HL-60 (cell line): ENCODE measurements around the gene IMPACT.

Experiments used
- GABPA ChIP-seq: IDR thresholded peaks from 2 replicates; pipeline ENCODE4 v1.6.1; 2012; ENCODE audit warnings: low read depth
- POLR2AphosphoS5 ChIP-seq: IDR thresholded peaks from 2 replicates; pipeline ENCODE4 v1.6.1; 2012; ENCODE audit warnings: low read depth
- REST ChIP-seq: IDR thresholded peaks from 2 replicates; pipeline ENCODE4 v1.6.1; 2012; ENCODE audit warnings: low read depth; ENCODE audit not compliant: insufficient replicate concordance
- TF ChIP-seq, protein P1 (sequence below): IDR thresholded peaks from one replicate; pipeline ENCODE4 v1.5.1; 2011; ENCODE audit warnings: low read length, control low read depth, inconsistent platforms; ENCODE audit not compliant: insufficient read depth

GRCh38 chr18:24462838-24463775 is 36.6 kb downstream of the IMPACT start:
- no peak for TF ChIP-seq POLR2AphosphoS5
- TF ChIP-seq REST: no peak
- TF ChIP-seq, protein P1, sequence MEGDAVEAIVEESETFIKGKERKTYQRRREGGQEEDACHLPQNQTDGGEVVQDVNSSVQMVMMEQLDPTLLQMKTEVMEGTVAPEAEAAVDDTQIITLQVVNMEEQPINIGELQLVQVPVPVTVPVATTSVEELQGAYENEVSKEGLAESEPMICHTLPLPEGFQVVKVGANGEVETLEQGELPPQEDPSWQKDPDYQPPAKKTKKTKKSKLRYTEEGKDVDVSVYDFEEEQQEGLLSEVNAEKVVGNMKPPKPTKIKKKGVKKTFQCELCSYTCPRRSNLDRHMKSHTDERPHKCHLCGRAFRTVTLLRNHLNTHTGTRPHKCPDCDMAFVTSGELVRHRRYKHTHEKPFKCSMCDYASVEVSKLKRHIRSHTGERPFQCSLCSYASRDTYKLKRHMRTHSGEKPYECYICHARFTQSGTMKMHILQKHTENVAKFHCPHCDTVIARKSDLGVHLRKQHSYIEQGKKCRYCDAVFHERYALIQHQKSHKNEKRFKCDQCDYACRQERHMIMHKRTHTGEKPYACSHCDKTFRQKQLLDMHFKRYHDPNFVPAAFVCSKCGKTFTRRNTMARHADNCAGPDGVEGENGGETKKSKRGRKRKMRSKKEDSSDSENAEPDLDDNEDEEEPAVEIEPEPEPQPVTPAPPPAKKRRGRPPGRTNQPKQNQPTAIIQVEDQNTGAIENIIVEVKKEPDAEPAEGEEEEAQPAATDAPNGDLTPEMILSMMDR: no peak
- no peak for TF ChIP-seq GABPA
